ENCODE measurements around the gene SETD4. TPM values are rescaled to one million over a fixed set of nuclear protein-coding genes. Genes with fewer than 3 reads are reported as not detected.

Gene SETD4
- total and polyA plus RNA-seq, 2 of the 13 experiments (the other 11 are each of a cell fraction or from before 2014, with no cell fraction given), result 7.1 to 14.4 TPM

DNA sequence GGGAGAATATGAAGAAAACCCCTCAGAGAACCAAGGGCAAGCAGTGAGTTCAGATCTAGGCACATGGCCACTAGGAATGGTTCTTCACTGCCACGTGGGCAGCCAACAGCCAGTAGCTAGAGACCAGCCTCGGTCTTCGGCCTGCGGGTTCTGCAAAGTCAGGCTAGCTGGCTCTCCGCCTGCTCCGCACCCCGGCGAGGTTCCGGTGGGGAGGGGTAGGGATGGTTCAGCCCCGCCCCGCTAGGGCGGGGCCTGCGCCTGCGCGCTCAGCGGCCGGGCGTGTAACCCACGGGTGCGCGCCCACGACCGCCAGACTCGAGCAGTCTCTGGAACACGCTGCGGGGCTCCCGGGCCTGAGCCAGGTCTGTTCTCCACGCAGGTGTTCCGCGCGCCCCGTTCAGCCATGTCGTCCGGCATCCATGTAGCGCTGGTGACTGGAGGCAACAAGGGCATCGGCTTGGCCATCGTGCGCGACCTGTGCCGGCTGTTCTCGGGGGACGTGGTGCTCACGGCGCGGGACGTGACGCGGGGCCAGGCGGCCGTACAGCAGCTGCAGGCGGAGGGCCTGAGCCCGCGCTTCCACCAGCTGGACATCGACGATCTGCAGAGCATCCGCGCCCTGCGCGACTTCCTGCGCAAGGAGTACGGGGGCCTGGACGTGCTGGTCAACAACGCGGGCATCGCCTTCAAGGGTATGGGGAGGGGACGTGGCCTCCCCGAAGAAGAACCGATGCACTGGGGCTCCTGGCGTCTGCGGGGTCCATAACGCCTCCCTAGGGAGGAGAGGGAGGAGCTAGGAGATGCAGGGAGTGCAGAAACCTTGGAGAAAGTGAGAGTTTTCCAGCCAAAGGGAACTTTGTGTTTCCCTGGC is 9.6 kb upstream of the SETD4 start, which contains the start of gene CBR1 (continued):
- TF ChIP-seq FOXA3 (CRISPR knock-in tag; IDR thresholded peaks at IDR 0.05) (no peak), SCMH1 (CRISPR knock-in tag; IDR thresholded peaks at IDR 0.05; ENCODE audit: borderline replicate concordance) (no peak), ZKSCAN8 (CRISPR knock-in tag; IDR thresholded peaks at IDR 0.05; ENCODE audit: borderline replicate concordance) (no peak), SMAD1 (CRISPR knock-in tag; IDR thresholded peaks at IDR 0.05; ENCODE audit: borderline replicate concordance, low read depth) (no peak), EZH2 (conservative IDR thresholded peaks at IDR 0.05; ENCODE audit: low read depth, low read length) (no peak), ZNF350 (CRISPR knock-in tag; IDR thresholded peaks at IDR 0.05; ENCODE audit: borderline replicate concordance, low read depth) (no peak), ZNF333 (CRISPR knock-in tag; IDR thresholded peaks at IDR 0.05; ENCODE audit: borderline replicate concordance) (no peak), ZNF772 (CRISPR knock-in tag; IDR thresholded peaks at IDR 0.05) (no peak), RFXANK (CRISPR knock-in tag; IDR thresholded peaks at IDR 0.05) (no peak), ZFP82 (CRISPR knock-in tag; IDR thresholded peaks at IDR 0.05; ENCODE audit: borderline replicate concordance) (0 out of 2 replicates have a peak, but pooled peaks have one; percentile 39), ZNF124 (CRISPR knock-in tag; IDR thresholded peaks at IDR 0.05) (no peak), CC2D1A (CRISPR knock-in tag; IDR thresholded peaks at IDR 0.05) (no peak), ZNF12 (CRISPR knock-in tag; IDR thresholded peaks at IDR 0.05) (no peak), ONECUT2 (CRISPR knock-in tag; IDR thresholded peaks at IDR 0.05) (no peak), SP140L (CRISPR knock-in tag; IDR thresholded peaks at IDR 0.05; ENCODE audit: borderline replicate concordance) (no peak)
- TF ChIP-seq, protein P1, sequence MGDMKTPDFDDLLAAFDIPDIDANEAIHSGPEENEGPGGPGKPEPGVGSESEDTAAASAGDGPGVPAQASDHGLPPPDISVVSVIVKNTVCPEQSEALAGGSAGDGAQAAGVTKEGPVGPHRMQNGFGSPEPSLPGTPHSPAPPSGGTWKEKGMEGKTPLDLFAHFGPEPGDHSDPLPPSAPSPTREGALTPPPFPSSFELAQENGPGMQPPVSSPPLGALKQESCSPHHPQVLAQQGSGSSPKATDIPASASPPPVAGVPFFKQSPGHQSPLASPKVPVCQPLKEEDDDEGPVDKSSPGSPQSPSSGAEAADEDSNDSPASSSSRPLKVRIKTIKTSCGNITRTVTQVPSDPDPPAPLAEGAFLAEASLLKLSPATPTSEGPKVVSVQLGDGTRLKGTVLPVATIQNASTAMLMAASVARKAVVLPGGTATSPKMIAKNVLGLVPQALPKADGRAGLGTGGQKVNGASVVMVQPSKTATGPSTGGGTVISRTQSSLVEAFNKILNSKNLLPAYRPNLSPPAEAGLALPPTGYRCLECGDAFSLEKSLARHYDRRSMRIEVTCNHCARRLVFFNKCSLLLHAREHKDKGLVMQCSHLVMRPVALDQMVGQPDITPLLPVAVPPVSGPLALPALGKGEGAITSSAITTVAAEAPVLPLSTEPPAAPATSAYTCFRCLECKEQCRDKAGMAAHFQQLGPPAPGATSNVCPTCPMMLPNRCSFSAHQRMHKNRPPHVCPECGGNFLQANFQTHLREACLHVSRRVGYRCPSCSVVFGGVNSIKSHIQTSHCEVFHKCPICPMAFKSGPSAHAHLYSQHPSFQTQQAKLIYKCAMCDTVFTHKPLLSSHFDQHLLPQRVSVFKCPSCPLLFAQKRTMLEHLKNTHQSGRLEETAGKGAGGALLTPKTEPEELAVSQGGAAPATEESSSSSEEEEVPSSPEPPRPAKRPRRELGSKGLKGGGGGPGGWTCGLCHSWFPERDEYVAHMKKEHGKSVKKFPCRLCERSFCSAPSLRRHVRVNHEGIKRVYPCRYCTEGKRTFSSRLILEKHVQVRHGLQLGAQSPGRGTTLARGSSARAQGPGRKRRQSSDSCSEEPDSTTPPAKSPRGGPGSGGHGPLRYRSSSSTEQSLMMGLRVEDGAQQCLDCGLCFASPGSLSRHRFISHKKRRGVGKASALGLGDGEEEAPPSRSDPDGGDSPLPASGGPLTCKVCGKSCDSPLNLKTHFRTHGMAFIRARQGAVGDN (CRISPR knock-in tag; IDR thresholded peaks at IDR 0.05), result peak; percentile 96
- TF ChIP-seq, protein P2, sequence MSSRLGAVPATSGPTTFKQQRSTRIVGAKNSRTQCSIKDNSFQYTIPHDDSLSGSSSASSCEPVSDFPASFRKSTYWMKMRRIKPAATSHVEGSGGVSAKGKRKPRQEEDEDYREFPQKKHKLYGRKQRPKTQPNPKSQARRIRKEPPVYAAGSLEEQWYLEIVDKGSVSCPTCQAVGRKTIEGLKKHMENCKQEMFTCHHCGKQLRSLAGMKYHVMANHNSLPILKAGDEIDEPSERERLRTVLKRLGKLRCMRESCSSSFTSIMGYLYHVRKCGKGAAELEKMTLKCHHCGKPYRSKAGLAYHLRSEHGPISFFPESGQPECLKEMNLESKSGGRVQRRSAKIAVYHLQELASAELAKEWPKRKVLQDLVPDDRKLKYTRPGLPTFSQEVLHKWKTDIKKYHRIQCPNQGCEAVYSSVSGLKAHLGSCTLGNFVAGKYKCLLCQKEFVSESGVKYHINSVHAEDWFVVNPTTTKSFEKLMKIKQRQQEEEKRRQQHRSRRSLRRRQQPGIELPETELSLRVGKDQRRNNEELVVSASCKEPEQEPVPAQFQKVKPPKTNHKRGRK (CRISPR knock-in tag; IDR thresholded peaks at IDR 0.05), result no peak
- TF ChIP-seq, protein P3, sequence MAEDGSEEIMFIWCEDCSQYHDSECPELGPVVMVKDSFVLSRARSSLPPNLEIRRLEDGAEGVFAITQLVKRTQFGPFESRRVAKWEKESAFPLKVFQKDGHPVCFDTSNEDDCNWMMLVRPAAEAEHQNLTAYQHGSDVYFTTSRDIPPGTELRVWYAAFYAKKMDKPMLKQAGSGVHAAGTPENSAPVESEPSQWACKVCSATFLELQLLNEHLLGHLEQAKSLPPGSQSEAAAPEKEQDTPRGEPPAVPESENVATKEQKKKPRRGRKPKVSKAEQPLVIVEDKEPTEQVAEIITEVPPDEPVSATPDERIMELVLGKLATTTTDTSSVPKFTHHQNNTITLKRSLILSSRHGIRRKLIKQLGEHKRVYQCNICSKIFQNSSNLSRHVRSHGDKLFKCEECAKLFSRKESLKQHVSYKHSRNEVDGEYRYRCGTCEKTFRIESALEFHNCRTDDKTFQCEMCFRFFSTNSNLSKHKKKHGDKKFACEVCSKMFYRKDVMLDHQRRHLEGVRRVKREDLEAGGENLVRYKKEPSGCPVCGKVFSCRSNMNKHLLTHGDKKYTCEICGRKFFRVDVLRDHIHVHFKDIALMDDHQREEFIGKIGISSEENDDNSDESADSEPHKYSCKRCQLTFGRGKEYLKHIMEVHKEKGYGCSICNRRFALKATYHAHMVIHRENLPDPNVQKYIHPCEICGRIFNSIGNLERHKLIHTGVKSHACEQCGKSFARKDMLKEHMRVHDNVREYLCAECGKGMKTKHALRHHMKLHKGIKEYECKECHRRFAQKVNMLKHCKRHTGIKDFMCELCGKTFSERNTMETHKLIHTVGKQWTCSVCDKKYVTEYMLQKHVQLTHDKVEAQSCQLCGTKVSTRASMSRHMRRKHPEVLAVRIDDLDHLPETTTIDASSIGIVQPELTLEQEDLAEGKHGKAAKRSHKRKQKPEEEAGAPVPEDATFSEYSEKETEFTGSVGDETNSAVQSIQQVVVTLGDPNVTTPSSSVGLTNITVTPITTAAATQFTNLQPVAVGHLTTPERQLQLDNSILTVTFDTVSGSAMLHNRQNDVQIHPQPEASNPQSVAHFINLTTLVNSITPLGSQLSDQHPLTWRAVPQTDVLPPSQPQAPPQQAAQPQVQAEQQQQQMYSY (CRISPR knock-in tag; IDR thresholded peaks at IDR 0.05), result peak; percentile 51; the same call in 1 of the 2 replicates

Data from HepG2 (cell line).